ENCODE measurements around the gene ARFIP1.
A peak's percentile ranks its signal among the peaks of the same experiment; 100 is the strongest.

The ARFIP1 gene

DNA sequence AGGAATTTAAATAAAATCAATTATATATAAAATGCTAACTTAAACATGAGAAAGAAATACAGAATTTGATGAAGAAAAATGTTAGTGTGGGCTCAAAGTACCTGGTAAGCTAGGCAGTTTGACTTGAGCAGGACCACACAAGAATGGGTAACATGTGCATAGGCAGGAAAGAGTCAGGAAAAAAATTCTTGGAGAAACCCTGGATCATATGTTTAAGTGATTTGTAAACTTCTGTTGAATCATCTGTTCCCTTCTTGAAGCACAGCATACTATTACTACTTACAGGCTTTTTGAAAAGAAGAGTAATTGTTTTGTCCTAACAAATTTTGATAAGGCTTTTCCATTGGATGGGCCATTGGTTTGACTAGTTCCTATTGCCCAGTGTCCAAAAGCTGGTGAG is 118.9 kb downstream of the ARFIP1 start:
- no peak for DNase-seq (ENCODE audit: low spot score)

DNA sequence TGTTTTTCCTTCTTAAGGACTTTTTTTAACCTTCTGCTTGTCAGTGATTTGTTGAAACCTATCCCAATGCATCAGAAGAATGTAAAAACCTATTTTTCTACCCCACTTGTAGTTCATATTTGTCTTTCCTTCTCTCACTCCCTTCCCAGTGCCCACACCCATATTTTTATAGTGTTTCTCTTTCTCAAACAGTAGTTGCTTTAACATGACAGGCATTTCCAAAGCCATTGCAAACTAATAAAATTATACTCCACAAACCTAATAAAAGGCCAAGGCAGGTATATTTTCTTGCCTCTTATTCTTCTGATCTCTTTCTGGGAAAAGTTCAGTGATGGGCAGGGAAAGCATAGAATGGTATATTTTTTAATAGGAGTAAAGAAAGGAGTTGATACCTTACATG is 120.6 kb downstream of the ARFIP1 start:
- DNase-seq (ENCODE audit: low spot score): no peak

DNA sequence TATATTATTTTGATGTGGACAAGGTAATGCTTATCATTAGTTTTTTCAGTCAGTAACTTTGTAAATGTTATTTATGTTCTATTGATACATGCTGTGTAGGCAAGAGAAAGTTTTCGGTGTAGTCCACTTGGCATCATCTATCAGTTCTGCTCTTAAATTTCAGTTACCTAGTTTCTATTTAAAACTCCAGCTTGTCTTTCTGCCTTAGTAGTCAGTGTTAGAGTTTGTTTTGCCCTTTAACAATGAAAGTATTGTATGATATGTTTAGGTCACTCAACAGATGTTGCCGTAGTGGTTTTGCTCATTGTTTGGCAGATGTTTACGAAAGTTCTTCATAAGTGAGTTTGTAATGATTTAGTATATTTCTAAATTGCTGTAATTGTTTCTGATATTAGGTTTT is 121.5 kb downstream of the ARFIP1 start:
- no peak for DNase-seq (ENCODE audit: low spot score)

DNA sequence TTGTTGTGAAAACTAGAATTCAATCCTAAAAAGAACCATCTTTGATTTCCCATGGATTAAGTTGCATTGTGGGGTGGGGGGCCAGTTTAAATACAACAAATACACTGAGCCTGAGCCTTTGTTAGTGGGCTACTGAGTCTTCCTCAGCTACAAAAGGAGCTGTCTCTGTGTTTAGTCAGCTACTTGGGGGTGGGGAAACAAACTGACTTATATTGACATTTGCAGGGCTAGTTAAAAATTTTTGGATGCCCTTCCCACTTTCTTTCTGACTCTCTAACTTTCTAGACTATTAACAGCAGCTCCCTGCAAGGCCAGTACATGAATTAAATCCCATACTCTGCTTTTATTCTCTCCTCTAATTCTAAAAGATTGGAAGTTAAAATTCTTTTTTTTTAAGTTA is 123.9 kb downstream of the ARFIP1 start:
- no peak for DNase-seq (ENCODE audit: low spot score)

DNA sequence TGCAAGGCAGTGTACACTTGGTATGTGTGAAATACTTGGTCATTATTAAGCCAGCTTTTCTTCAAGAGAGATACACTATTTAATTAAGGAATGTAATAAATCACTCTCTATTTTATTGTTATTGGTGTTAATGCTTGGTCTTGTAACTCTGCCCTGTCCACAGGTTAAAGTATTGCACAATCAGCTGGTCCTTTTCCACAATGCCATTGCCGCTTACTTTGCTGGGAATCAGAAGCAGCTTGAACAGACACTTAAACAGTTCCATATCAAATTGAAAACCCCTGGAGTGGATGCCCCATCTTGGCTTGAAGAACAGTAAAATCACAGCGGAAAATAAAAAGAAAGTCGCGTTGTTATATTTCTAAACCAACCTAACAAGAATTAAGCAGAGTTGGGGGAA is 130.1 kb downstream of the ARFIP1 start:
- DNase-seq (ENCODE audit: low spot score): no peak

DNA sequence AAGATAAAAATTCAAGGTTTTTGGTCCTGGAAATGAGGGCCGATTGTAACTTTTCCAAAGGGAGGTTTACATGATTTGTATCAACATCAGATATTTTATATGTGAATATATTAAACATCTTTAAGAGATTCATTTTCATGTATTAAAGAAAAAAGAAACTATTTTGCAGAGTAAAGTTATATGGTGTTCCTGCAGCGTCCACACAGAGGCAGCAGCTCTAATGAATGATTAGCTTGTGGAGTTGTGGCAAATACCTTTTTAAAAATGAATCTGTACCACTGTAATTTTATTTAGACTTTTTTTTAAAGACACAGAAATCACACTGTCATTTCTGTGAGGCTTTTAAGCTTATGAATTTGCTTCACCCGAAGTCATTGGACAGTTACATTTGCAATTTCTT is 130.8 kb downstream of the ARFIP1 start:
- DNase-seq (ENCODE audit: low spot score): no peak

DNA sequence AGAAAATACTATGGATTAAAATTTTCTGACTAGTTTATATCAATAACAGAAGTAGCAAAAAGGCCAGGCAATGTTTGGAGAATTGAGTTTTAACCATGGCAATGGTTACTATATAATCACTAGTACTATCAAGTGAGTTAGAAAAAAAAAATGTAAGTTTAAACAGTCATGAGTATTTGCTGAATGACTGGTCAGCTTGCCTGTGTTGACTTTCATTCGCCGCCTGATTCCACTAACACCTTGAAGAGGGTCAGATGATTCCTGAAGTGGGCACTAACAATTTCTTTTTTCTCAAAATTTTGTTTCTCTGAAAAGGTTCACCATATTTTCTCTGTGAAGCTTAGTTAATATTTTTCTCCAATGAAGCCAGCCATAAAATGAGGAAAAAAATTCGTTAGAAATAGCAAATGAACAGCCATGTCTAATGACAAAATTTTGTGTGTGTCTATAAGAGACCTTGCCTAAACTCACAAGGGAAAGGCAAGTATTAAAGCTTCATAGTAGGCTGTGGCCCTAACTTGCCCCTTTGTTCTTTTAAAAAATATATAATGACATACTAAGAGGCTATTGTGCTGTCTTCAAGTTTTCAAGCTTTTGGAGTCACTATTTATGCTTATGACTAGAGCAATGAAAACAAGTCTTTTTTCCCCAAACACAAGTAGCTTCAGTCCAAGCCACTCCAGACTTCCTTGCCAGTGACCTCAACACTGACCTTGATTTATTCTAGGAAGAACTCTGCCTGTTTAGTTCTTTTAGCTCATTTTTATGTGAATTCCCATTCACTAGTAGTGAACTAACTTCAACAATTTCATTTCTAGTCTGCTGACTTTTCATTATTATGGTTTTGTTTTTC is 138.0 kb downstream of the ARFIP1 start:
- no peak for DNase-seq (ENCODE audit: low spot score)

DNA sequence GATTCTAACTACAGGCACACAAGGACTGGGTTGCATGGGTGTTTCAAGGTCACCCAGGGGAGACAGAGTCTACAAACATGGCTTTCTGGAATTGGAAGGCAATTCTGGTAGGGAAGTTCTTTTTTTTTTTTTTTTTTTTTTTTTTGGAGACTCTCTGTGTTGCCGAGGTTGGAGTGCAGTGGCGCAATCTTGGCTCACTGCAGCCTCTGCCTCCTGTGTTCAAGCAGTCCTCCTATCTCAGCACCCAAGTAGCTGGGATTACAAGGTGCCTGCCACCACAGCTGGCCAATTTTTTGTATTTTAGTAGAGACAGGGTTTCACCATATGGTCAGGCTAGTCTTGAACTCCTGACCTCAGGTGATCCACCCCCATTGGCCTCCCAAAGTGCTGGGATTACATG is 140.1 kb downstream of the ARFIP1 start:
- DNase-seq (ENCODE audit: low spot score): no peak

DNA sequence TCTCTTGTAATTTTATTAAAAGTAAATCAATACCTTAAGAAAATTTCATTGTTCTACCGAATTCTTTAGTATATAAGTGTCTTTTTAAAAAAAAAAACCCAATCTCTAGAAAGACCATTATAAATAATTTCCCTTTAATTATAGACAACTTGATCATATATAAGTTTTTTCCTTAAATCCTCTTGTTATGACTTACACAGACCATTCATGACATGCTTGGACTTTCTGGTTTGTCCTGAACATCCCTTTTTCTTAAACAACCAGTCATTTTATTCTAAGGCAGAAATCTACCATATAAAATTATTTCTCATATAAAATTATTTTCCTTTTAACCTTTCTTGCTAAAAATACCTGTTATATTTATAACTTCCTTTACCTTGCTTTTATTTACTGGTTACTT is 141.0 kb downstream of the ARFIP1 start:
- DNase-seq (ENCODE audit: low spot score): no peak

DNA sequence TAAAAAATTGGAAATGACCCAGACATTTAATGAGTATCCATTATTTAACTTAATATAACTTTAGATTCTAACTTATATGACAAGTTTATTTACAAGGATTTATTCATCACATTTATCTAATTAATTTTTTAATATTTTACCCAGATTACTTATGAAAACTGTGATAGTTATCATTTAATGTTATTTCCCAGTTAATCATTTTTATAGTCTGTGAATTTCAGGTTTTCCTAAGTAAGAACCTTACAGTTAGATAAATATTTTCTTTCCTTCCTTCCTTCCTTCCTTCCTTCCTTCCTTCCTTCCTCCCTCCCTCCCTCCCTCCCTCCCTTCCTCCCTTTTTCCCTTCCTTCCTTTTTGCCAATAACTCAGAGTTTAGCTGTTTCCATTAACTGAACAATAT is 141.5 kb downstream of the ARFIP1 start:
- no peak for DNase-seq (ENCODE audit: low spot score)

DNA sequence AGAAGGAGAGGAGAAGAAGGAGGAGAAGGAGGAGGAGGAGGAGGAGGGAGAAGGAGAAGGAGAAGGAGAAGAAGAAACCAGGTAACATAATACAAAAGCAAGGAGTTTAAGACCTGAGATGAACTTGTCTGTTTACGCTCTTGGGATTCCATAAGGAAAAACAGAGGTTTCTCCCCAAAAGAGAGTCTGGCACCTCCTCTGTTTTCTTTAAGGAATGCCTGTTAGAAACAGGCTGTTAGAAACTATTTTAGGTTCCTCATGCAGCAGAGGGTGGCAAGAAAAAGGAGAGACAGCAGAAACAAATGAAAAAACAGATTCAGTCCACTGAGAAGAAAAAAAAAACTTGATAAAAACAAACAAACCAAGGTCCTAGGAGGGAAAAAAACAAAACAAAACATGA is 146.1 kb downstream of the ARFIP1 start:
- DNase-seq (ENCODE audit: low spot score): no peak

DNA sequence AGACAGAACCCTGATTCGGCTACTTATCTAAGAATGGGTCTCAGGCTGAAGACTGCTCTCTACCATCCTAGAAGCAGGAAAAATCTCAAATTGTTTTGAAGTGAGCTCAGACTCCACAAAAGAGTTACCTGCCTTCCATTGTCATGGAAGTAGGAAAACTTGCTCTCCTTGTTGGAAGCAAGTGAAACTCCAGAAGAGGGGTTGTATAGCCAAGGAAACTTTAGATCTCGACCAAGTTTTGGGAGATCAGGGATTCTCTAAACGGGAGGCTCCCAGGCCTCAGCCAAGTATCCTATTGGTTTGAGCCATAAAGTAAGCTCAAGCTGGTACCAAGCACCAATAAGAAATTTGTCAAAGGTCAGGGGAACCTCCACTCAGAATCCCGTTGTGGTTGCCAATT is 147.2 kb downstream of the ARFIP1 start:
- no peak for DNase-seq (ENCODE audit: low spot score)

DNA sequence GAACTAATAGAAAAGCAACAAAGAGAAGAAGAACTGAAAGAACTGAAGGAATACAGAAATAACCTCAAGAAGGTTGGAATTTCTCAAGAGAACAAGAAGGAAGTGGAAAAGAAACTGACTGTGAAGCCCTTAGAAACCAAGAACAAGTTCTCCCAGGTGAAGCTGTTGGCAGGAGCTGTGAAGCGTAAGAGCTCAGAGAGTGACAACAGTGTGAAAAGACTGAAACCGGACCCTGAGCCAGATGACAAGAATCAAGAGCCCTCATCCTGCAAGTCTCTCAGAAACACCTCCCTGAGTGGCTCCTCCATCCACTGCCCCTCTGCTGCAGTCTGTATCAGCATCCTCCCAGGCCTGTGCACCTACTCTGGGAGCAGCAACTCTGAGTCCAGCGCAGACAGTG is 148.0 kb downstream of the ARFIP1 start:
- no peak for DNase-seq (ENCODE audit: low spot score)

DNA sequence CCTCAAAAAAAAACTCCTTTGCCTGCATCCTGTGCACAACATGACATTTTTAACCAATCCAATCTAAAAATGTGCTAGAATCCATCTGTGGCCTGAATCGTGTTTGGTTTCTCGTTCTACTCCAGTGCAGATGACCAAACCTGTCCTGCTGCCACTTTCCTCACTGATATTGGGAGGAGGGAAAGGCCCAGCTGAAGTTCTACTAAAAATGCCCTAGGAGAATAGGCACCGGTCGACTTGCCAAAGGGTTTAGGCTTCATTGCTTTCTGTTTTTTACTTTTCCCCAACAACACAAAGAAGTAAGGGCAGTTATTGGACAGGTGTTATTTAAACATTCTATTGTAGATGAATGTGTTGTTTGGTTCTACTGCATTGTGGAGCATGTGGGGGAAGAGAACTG is 148.5 kb downstream of the ARFIP1 start:
- DNase-seq (ENCODE audit: low spot score): no peak

DNA sequence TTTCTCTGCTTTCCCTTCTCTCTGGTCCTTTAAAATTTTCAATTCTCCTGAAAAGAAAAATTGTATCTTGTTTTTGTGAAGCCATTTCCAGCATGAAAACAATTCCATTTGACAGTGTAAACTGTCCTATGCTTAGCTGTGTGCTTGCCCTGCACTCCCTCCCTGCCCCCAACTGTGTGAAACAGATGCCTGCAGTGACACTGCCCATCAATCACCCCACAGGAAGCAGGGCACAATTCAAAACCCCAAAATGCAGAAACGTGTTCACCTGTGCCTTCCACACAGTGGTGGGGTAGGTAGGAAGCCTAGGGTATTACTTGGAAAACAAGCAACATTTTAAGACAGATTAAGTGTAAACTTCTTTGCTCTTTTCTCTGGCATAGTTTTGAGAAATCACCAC is 150.1 kb downstream of the ARFIP1 start:
- DNase-seq (ENCODE audit: low spot score): no peak

DNA sequence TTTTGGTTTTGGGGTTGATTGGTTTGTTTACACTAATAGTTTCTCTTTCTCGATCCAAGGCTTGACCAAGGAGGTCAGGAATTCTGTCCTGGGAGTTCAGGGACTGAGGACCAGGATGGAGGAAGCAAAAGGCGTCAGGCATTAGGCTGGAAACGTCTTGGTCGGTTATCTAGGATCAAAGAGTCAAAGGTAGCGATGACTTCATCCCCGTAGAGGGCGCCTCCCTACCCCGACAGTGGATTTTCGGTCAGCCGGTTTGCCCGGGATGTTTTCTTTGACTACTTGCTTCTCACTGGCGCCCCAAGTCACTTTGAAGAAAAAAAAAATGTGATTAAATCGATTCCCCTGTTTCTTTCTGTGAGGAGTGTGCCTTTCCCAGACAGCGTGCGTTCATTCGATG is 155.4 kb downstream of the ARFIP1 start:
- DNase-seq (ENCODE audit: low spot score): peak; percentile 63

DNA sequence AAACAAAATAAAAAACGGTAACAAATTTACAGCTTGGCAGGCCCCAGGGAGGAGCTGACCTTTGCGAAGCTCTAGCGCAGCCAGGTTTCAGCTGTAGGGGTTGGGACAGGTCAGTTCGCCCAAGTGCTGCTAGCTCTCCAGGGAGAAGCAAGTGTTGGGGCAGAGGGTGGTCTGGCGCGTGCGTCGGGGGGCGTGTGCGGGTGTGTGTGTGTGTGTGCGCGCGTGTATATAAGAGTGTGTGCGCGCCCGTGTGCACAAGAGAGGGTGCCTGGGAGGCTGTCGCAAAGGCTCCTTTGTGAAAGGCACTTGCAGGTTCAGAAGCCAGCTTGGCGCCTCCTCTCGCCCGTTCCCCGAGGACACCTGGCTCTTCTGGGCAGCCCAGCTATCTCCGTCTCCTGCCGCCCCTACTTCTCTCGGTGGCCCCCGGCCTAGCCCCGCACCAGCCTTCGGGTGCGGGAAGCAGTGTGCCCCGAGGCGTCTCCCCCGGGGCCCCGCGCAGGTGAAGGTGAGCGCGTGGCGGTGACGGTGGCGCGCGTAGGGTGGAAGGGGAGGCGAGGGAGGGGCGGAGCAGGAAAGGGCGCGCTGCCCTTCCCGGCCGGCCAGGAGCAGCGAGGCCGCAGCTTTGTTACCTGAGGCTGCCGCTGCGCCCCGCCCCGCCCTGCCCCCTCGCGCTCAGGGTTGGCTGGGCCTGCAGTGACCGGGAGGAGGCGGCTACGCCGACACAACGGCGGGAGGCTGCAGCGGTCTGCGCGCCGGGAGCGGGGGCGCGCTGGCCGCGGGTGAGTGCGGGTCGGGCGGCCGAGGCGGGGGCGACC is 156.1 kb downstream of the ARFIP1 start, which contains the start of gene FHDC1:
TSS of gene FHDC1 (plus strand) at position 693 of the 815 bp plus-strand sequence. CDS start 6,735 bp downstream, outside the sequence.
- DNase-seq (ENCODE audit: low spot score): peak; percentile 83

DNA sequence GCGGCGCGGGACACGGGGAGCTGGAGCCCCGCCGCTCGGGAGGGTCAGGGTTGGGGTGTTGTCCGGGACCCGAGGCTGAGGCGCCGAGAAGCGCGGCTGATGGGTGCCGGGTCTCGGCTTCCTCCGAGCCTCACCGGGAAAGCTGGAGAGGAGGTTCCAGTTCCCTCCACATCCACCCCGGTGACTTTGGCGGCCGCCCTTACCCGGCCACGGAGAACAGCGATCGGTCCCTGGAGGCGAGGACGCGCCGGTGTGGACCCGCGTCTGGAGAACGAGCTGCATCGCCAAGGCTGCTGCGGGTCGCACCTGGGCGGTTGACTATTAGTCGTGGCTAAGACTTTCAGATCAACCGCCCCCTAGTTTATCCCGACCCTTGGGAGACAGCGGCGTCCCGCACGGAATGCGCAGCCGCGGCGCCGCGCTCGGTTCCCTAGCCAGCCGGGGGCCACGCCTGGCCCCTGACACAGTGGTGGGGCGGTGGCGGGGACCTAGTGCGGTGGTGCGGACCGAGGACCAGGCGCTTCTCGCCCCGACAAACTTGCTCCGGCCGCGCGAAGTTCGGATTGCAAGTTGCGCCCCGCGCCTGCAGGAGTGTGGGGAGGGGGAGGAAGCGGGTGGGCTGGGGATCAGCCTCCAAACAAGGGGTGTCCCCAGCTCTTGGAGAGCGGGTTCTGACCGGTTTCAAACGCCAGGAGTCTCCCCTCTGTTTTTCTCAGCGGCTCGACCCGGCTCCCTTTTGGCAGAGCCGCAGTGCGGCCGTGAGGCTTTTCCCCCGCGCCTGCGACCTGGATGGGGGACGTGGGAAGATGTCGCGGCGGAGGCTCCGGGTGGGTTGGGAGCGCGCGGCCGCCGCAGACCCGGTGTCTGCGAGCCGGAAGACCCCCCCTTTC is 156.9 kb downstream of the ARFIP1 start:
- peak; percentile 79 for DNase-seq (ENCODE audit: low spot score)

DNA sequence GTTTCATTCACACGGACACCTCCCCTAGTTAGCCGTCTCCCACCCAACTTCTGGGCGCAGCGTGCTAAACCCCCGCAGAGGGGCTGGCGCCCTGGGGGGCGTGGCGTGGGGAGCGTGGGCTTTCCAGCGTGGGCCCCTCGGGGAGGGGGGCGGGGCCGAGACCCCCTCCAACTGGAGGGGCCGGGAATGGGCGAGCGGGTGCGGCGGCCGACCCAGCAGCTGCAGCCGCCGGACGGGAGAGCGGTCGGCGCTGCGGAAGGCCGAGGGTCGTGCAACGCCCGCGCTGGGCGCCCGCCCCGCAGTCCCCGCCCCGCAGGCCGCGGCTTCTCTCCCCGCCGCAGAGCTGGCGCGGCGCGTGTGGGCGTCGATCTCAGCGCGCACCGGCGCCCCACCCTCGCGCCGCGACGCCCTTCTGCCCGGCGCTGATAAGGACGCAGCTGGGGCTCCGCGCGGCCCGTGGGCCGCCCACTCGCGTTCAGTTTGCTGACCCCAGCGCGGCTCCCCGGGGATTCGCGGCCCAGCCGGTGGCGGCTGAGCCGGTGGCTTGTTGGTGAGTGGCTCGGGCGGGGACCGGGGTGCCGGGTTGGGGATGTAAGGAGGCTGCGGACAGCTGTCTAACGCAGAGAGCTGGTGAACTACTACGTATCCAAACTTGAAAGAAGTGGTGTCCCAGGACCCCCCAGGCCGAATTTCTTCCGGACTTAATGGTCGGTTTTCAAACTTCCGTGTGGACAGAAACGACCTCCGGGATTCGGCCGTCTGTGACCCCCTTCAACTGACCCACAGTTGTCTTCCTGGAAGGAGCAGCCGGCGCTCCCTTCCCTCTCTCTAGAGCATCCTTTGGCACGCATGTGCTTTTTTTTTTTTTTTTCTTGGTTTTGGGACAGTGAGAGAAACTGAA is 157.8 kb downstream of the ARFIP1 start:
- DNase-seq (ENCODE audit: low spot score): peak; percentile 59

DNA sequence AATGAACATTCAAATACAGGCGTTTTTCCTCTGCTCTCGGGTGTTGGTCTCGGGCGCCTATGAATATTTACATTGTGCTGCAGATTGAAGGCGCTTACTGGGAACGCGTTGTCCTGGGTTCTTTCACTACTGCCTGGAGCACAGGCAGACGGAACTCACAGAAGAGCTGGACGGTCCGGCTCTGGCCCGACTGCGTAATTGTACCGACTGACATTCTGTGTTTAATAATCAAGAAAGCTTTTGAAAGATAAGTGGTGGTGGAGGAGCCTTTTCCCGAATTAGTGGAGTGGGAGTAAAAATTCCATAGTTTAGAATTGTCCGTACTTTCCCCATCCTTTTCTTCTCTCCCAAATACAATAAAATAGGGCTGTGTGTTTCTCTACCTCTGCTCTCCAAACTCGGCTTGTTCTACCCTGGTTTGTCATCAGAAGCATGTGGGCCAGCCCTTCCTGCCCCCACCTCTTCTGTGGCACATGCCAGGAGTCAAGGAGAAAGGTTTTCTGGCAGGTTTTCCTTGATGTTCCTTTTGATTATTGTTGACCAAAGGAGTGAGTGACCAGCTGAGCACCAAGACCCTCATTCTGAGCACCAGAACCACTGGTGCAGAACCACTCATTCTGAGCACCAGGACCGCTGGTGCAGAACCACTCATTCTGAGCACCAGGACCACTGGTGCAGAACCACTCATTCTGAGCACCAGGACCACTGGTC is 158.6 kb downstream of the ARFIP1 start:
- DNase-seq (ENCODE audit: low spot score): no peak

DNA sequence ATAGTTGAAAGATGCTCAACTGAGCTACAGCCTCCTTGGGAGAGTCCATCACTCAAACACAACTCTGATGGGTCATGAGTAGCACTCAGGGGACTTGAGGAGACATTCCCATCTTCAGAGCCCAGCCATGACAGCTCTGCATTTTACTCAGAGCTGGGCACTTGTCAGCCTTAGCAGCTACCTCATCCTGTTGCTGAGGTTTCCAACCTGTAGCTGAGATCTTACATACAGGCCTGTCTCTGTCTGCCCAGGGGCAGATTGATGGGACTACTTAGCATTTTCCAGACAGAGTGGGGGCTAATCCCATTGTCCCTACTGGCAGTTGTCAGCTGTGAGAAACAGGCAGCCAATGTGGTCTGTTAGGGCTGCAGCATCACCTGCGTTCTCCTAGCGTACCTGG is 159.9 kb downstream of the ARFIP1 start:
- no peak for DNase-seq (ENCODE audit: low spot score)

Measured in ecto neural progenitor cell (in vitro differentiated cells).